ENCODE results near the gene LRRN2. TPM values are rescaled to one million over a fixed set of nuclear protein-coding genes. Genes with fewer than 3 reads are reported as not detected.

The LRRN2 gene
- total and polyA plus RNA-seq, 2 of the 8 experiments (the other 6 are each of a cell fraction or from before 2014, with no cell fraction given), result 1.8 to 2.3 TPM

GRCh38 chr1:204576422-204576821, 109.1 kb downstream of the LRRN2 start (continued):
- TF ChIP-seq CTCF (IDR thresholded peaks at IDR 0.05; ENCODE audit: control extremely low read depth in 1 of 3, insufficient read depth in 1 of 3, low read depth in 1 of 3, low read length in 3 of 3), result no peak
